Germinal center (tissue), 1 donor: ENCODE data around the gene ZC3H12D.

Experiments
- DNase-seq: peaks from one replicate; pipeline ENCODE4 v3.0.0; 2012; ENCODE audit warnings: mixed read lengths, low spot score

Gene ZC3H12D

DNA sequence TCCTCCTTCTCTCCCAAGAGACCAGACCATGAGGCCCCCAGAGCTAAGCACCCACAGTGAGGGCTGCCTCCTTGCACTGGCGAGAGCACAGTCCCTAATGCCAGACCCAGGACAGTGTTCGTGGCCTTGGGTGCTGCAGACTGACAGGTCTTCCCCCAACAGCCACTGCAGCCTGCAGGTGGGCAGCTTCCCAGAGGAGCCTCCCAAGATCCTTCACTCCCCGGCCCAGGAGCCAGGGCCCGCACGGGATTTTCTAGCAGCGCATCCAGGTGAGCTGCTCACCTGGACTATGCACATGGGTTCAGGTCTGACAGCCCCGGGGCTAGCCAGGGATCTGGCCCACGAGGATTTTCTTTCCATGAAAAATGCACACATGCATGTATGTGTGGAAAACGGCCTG lies 43.1 kb downstream of the ZC3H12D start:
- DNase-seq: no peak

DNA sequence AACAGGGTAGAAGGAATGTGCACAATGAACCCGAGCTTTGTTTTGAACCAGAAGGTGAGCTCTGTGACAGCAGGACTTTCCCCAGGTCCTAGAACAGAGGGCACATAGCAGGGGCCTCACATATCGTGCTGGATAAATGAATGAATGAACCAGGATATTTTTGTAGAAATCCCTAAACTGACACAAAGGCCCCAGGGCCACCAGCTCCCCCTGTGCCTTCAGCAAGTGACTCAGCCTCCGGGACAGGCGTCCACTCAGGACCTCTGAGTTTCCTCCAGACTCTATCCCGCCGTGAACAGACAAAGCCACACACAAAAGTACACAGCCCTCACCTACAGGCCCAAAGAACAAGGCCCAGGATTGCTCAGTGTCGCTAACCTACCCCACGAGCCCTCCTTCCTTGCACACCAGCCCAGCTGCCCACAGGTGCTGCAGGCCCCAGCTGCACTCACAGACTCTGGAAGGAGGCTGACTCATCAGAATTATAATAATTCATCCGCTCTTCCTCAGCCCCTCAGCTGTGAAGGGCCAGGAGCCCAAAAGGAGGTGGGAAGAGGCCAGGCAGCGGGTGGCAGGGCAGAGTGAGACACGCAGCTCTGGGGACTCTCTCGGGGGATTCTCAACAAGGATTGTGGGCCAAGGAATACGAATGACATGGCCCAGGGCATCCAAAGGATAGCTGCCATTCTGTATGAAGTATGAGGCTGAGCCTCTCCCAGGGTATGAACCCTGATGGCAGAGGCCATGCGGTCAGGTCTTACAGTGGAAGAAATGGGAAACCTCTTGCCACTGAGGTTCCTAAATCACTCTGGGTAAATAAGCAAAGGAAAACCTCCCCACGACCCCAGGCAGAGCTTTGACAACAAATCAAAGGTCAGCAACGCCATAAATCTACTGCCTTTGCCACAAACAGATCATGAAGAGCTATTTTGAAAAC lies 43.8 kb downstream of the ZC3H12D start:
- DNase-seq: no peak

DNA sequence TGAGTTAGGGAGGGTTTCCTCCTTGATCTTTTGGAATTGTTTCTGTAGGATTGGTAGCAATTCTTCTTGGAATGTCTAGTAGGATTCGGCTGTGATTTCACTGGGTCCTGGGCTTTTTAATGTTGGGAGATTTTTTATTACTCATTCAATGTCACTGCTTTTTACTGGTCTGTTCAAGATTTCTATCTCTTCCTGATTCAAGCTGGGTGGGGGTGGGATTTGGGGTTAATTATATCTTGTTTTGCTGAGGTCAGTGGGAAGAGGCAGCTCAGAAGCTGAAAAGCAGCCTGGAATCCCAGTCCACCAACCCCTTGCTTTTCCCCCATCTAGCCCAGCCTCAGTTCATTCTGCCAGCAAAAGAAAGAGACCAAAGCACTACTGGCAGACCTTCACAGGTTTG lies 45.2 kb downstream of the ZC3H12D start:
- no peak for DNase-seq

DNA sequence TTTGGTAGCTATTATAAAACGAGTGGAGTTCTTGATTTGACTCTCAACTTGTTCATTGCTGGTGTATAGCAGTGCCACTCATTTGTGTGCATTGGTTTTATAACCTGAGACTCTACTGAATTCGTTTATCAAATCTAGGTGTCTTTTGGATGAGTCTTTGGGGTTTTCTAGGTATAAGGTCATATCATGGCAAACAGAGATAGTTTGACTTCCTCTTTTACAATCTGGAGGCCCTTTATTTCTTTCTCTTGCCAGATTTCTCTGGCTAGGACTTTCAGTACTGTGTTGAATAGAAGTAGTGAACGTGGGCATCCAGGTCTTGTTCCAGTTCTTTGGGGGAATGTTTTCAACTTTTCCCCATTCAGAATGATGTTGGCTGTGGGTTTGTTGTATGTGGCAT lies 46.0 kb downstream of the ZC3H12D start:
- DNase-seq: no peak

DNA sequence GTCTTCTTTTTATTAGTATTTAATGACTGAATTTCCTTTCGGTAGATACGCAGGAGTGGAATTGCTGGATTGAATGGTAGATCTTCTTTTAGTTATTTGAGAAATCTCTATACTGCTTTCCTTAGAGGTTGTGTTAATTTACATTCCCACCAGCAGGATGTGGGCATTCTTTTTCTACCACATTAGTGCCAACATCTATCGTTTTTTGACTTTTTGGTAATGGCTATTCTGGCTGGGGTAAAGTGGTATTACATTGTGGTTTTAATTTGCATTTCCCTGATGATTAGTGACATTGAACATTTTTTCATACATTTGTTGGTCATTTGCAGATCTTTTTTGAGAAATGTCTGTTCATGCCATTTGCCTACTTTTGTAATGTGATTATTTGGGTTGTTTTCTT lies 47.6 kb downstream of the ZC3H12D start:
- no peak for DNase-seq

DNA sequence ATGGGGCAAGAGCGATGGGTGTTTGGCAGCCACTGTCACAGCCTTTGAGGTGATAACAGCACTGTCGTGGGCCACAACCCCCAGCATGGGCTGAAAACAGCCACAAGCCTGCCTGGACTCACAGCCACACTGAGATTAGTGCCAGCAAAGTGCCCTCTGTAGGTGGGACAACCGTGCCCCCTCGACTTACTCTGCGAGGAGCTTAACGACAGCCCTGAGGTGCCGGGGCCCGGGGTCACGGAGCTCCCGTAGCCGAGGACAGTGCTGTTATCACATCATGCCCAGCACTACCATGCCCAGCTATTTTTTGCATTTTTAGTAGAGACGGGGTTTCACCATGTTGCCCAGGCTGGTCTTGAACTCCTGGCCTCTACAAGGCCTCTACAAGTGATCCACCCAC lies 48.2 kb downstream of the ZC3H12D start:
- no peak for DNase-seq

DNA sequence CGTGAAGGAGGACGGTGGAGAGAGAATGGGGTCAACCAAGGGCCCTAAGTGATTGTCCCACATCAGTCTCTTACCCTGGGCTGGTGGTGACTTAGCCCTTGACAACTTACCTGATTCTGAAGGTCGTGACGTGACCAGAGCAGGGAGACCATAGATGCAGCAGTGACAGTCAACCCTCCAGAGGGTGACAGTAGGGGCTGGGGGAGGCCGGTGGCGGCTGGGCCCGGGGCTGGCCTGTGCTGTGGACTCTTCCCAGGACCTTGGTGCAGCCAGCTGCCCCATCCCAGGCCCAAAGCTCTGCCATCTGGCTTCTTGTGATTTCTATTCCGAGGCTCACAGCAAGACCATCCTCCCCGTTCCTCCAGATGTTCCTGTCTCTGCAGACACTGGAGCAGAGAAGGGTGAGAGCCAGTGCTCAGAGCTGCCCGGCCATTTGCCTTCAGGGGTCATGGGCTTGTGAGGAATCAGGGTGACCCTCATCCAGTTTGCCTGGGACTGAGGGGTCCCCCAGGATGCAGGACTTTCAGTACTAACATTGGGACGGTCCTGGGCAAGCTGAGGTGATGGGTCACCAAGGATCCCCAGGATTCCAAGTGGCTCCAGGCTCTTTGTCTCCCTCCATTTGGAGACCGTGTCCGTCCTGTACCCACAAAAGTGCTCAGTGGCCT lies 48.8 kb downstream of the ZC3H12D start:
- no peak for DNase-seq

- no peak for DNase-seq
Measured at GRCh38 chr6:149433881-149434280, 50.9 kb downstream of the ZC3H12D start.

- no peak for DNase-seq
Measured at GRCh38 chr6:149433405-149433804, 51.4 kb downstream of the ZC3H12D start.

DNA sequence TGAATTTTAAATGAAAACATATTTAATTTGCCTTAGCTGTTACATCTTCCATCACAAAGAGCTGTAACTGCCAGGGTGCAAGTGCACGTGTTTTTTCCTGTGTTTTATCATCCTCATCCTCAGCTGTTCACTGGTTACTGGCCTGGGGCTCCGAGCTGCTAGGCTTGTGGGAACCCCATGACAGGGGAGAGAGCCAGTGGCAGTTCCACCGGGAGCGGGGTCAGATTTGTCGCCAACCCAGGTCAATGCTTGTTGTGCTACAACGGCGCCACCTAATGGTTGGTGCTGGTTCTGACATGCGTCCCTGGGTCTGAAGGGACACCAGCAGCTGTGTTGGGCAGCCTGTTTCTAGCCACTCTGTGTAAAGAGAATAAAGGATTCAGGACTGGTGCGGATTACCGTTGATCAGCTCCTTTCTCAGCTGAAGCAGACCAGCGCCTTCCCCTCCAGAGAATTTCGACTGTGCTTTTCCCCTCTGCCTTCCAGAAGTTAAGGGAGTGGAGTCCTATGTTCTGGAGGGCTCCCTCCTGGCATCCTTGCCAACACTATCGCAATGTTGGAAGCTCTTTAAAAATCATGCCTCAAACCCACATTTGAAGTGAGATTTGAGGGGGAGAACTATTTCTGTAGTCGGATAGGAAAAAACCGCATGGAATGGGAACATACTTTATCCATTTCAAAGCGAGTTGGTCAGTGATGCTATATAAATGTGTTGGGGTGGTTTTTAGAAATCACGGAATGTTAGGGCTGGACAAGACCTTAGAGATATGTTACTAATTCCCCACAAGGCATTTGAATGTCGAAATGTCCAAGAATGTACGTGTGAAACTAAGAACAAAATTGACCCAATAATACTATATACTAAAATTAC lies 52.7 kb downstream of the ZC3H12D start:
- DNase-seq: peak; percentile 87

DNA sequence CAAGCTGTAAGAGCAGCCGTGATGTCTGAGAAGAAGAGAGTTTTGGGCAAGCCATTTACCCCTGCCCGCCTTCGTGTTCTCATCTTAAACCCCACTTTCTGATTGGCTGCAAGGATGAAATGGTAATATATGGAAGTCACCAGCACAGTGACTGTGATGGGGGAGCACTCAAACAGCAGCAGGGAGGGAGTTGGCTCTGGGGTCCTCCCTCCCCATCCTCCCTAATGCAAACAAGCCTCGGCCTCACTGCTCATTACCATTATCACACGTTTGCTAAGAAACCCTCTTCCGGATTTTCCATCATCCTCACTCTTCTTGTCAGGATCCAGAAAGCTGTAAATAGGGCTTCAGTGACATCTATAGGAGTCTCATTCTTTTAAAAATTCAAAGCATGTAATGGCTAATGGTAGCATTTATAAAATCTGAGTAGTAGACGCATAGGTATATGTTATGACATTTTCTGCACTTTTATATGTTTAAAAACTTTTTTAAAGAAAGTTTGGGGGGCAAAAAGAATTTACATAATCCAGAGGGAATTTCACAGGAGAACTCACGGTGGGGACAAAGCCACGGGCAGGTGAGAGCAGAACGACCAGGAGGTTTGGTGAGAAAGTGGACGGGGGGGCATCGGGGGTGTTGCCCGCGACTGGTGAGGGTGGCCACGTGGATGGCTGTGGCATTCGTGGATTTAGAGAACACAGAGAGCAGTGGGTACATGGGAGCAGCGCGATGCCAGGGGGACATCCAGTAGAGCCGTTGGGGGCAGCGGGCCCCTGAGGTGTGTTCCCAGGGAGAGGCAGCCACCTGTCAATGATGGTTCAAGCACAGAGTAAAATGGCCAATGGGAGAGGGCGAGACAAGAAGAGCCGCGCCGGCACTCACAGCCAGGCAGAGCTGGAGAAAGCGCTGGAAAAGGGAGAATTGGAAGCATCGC lies 55.1 kb downstream of the ZC3H12D start:
- DNase-seq: no peak

DNA sequence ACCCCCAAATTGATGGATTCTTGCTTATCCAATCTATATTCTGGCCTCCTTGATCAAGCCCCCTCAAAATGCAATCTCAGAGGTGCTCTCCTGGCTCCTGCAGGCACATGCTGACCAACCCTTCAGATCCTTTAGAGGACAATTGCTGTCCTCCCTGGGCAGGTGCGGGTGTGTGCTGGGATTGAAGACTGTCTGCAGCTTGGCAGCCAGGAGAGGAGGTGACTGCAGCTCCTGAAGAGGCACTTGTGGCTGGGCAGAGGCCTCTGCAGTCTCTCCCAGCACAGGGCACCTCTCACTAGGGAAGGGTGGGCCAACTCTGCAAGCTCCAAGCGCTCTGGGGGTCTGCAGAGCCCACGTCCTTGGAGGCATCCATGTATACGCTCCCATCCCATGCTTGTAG lies 56.2 kb downstream of the ZC3H12D start:
- DNase-seq: no peak

GRCh38 chr6:149425754-149426153 lies 59.1 kb downstream of the ZC3H12D start:
- DNase-seq: no peak

DNA sequence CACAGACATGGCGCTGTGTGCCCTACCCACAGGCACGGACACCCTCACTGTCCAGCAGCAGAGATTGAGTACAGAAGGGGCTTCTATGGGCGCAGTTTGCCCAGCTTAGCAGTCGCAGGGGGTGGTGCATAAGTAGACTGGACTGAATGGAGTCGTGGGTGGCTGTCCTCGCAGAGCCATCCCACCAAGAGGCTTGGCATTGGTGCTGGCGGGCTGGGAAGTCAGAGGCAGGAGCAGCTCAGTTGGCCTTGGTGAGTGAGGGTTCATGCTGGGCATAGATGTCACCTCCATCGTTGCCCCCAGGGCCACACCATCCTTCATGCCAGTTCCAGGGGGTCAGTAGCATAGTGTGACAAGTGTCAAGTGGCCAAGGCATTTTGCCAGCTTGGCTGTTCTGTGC lies 59.6 kb downstream of the ZC3H12D start:
- no peak for DNase-seq

DNA sequence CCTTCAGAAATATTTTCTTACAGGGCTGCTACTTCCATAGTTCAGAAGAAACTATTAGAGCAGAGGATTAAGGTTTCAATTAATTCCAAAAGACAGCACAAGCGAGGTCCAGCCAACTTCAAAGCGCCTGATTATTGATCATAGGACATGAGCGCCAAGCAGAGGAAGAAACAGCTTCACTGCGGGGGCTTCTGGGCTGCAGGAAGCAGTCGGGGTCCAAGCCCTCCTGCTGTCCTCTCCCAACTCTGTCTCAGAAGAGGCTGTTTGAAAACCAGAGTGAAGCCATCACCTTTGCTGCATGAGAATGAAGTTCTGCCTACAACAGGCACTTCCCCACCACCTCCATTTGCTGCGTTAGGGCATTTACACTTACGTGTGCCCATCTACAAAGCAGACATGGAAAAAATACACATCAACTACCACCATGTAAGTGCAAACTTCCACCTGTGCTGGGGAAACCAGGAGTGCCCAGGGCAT lies 60.8 kb downstream of the ZC3H12D start:
- DNase-seq: no peak

DNA sequence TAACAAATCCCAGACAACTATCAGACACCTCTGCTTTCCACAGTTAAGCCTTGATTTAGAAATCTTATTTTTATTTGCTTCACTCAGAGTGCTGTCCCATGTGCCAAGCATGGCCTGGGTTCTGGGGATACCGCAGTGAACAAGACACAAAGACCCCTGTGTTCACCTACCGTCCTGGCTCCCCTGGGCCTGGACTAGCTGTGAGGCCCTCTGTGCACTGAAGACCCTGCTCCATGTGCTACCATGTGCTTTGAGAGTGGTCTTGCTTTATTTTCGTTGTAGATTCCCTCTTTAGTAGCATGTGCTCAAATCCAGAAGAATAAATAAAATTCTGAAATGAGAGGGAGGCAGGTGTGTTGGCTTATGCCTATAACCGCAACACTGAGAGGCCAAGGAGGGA lies 62.2 kb downstream of the ZC3H12D start:
- no peak for DNase-seq

GRCh38 chr6:149421132-149421531 lies 63.7 kb downstream of the ZC3H12D start:
- no peak for DNase-seq

- no peak for DNase-seq
Measured at GRCh38 chr6:149419696-149420404, 65.0 kb downstream of the ZC3H12D start.

DNA sequence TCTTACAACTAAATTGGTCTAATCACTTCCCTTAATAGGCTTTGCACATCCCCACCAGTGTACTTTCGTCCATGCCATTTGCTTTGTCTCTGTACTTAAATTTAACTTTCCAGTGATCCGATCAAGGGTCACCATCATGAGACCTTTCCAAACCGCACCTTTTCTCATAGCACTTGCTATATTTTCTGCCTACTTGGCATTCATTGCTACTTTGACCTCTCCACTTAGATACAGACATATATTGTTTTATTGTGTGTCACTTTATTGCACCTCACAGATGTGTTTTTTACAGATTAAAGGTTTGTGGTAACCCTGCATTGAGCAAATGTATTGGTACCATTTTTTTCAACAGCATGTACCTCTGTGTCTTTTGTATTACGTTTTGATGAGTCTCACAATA lies 70.0 kb downstream of the ZC3H12D start:
- no peak for DNase-seq

DNA sequence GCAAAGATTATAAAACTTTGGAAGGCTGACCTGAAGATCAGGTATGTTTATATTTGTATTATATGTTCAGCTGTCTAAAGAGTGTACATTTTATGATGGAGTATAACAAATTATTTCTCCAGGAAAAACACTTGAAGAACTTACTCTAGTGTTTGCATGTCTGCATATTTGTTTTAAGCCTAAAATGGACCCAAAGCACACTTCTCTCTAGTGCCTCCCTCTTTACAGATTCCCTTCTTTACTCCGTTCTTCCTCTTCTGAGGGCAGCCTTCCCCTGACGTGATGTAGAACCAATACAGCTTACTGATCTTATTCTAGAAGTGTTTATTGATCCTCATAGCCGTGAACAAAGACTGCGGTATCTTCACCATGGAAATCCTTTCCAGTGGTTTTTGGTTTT lies 70.8 kb downstream of the ZC3H12D start:
- no peak for DNase-seq

GRCh38 chr6:149410557-149410956 lies 74.3 kb downstream of the ZC3H12D start:
- DNase-seq: no peak
